Dedifferentiated amniotic fluid mesenchymal stem cell (primary cell): Measurements from ENCODE around the gene AURKB.
A peak's percentile ranks its signal among the peaks of the same experiment; 100 is the strongest.
"Not testable (repeated sequence)": the region's sequence is repeated elsewhere in the genome, so short reads cannot be mapped to it uniquely, and the experiment has no call there.

Experiments used
- DNase-seq: peaks from one replicate; pipeline ENCODE4 v3.0.0-alpha.2; 2016; ENCODE audit errors: extremely low spot score

The AURKB gene

DNA sequence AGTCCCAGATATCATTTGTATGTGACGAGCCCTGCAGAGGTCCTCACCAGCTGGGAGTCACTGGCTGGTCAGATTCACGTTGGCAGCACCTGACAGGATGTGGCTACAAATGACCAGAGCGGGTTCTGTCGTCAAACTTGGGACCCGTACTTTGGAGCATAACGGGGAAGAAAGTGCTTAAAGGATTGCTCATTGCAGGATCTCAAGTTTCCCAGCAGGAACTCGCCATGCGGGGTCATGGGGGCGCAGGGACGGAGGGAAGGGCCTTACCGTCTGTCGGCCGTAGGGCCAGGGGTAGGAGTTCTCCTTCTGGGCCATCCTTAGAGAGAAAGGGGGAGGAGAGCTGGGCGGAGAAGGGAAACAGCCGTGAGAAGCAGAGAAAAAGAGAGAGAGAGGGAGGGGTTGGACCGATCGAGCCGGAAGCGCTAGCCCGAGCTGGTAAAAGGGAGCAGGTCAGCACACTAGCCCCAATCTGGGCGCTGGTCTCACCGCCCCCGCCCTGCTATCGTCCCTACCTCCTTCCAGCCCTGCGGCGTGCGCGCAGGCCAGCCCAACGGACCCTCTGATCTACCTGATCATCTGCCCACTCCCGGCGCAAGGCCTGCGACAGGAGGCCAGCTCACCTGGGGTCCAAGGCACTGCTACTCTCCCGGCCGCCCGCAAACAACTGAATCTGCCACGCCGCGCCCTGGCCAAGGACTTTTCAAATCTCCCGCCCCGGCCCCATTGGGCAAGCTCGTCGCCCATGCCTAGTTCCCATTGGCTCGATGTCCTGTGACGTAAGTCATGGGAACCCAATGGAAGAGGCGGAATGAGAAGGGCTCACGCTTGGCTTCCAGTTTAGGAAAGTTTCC is at the start of gene AURKB:
Gene AURKB, minus strand, starts transcription at position 669 of the 854 bp plus-strand sequence. Its CDS starts 351 bp downstream, at position 318.
- DNase-seq, result peak; percentile 97

DNA sequence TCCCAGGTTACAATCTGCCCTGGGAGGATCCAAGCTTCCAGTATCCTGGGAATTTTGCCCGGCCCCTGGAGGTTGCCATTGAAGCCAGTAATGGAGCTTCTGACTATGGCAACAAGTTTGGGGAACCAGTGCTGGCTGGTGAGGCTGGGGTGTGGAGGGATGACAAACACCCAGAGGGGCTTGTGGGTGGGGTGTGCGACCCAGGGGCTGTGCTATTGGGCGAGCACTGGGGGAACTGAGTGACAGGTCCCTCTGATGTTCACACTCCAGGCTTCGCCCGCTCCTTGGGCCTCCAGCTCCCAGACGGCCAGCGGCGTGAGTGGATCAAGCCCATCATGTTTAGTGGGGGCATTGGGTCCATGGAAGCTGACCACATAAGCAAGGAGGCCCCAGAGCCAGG is 47.4 kb upstream of the AURKB start:
- DNase-seq, result no peak

DNA sequence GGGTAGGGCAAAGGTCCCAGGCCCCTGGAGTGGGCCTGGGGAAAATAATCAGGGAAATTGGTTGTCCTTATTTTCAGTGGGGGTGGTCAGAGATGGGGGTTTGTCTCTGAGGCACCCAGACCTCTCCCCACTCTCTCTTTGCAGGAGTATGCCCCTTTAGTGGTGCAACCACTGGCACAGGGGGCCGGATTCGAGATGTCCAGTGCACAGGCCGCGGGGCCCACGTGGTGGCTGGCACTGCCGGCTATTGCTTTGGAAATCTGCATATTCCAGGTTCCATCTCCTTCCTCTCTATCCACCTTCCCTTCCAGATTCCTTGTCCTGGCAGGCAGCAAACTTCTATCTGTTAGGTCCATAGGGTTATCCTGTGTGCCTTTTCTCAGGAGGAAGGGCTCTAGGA is 46.3 kb upstream of the AURKB start:
- no peak for DNase-seq

DNA sequence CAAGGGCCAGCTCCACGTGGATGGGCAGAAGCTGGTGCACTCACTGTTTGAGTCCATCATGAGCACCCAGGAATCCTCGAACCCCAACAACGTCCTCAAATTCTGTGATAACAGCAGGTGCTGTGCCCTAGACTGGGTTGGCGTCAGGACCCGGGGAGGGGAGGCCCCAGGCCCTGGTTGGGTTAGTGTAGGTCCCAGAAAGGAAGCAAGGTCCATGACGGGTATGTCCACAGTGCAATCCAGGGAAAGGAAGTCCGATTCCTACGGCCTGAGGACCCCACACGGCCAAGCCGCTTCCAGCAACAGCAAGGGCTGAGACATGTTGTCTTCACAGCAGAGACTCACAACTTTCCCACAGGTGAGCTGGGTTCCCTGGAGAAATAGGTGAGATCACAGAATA is 45.9 kb upstream of the AURKB start:
- no peak for DNase-seq

DNA sequence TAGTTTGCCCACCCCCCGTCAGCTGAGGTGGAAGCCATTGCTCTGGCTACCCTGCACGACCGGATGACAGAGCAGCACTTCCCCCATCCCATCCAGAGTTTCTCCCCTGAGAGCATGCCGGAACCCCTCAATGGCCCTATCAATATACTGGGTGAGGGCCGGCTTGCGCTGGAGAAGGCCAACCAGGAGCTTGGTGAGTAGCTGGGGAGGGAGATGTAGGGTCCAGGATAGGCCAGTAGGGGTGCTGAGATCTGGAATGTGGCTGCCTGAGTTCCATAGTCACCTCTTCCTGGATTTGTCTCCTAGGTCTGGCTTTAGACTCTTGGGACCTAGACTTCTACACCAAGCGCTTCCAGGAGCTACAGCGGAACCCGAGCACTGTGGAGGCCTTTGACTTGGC is 45.1 kb upstream of the AURKB start:
- DNase-seq, result no peak

DNA sequence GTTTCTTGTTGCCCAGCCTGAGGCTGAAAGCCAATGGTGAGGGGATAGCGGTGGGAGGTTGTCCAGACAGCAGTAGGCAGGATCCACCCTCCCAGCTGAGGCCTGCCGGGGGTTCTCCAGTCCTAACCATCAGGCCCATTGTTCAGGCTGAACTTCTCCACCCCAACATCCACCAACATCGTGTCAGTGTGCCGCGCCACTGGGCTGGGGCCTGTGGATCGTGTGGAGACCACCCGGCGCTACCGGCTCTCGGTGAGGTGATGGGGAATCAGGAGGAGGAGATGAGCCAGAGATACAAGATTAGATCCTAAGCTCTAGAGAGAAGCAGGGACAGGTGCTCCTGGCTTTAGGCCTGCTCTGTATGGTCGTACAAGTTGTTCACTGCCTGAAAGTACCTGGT is 44.5 kb upstream of the AURKB start:
- DNase-seq, result no peak

DNA sequence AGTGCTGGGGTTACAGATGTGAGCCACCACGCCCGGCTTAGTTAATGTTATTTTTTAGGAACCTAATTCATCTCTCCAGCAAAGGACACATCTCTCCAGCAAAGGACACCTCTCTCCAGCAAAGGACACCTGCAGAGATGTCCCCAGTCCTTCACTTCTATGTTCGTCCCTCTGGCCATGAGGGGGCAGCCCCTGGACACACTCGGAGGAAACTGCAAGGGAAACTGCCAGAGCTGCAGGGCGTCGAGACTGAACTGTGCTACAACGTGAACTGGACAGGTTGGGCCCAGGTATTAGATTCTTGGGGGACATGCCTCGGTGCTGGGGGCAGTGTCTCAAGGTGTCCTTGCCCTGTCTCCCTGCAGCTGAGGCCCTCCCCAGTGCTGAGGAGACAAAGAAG is 43.4 kb upstream of the AURKB start:
- no peak for DNase-seq

DNA sequence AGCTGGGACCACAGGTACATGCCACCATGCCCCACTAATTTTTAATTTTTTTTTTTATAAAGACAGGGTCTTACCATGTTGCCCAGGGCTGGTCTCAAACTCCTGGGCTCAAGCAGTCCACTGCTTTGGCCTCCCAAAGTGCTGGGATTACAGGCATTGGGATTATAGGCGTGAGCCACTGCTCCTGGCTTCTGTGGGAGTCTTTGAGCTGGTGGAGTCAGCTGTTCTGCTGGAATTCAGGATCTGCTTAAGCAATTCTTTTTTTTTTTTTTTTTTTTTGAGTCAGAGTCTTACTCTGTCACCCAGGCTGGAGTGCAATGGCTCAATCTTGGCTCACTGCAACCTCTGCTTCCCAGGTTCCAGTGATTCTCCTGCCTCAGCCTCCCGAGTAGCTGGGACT is 41.0 kb upstream of the AURKB start:
- DNase-seq, result not testable (repeated sequence)

DNA sequence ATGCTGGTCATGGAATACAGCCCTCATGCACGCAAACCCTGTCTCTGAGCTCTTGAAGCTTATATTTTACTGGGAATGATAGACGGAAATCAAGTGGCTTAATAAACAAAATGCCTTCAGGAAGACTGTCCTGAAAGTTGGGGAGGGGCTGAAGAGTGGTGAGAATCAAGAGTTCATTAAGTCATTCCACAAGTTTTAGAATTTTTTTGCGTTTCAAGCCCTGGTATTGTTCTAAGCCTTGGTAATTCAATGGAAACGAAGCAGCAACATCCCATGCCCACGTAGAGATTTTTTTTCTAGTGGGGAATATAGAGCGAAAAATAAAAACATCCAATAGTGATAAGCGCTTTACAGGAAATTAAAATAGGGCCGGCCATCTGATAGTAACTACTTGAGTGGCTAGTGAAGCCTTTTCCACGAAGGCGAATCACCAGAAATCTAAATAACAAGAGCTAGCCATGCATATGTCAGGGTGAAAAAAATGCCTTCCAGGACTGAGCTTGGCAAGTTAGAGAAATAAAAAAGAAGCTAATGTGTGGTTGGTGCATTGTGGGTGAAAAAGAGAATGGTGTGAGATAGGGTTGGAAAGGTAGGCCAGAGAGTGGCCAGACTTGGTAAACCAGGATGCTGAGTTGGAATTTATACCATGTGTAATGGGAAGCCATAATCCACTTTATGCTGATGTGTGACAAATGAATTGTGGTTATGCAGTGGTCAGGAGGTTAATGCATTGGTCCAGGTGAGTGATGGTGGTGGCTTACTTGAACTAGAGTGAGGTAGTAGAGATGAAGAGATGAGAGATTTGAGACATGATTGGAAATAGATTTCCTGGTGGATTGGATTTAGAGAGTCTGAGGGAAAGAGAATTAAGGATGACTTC is 39.5 kb upstream of the AURKB start:
- DNase-seq, result no peak

DNA sequence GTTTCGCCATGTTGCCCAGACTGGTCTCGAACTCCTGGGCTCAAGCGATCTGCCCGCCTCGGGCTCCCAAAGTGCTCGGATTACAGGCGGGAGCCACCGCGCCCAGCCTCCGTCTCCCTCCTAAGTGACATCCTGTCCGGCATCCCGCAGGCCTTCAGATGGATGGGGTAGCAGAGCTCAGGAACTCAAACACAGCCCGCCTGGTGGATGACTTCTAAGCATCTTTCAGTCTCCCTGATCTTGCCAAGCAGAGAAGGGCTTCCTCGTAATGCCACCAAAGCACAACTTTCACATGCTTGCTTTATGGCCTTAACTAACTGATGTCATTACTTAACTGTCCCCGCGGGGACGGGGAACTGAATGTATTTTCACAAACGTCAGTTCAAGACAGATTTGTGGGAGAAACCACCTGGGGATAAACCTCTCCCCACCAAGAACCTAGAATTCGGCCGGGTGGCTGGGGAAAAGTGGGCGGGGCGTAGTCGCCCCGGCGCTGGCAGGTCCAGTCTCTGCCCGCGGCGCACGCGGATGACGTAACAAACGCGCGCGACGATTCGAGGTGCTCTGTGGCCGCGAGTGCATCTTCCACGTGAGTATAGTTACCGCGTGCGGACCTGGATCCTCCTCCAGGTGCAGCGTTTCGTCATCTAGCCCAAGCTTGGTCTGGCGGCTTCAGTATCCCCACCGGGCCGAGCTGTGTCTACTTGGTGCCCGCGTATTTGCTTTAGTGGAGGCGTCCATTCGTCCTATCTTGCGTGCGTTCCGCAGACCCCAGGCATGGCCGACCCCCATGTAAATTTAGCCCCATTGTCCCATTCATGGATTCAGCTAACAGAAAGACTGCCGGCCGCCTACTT is 38.6 kb upstream of the AURKB start, which contains the start of gene PFAS:
Gene PFAS, plus strand, starts transcription at position 539 of the 857 bp plus-strand sequence. CDS start 4,649 bp downstream, outside the sequence.
- DNase-seq, result peak; percentile 92

DNA sequence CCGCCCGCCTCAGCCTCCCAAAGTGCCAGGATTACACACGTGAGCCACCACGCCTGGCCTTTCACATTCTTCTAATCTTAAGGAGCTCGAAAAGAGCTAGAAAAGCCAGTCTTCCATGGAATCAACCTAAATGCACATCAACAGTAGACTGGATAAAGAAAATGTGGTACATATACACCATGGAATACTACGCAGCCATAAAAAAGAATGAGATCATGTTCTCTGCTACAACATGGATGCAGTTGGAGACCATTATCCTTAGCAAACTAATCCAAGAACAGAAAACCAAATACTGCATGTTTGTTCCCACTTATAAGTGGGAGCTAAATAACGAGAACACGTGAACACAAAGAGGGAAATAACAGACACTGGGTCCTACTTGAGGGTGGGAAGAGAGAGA is 34.4 kb upstream of the AURKB start:
- DNase-seq, result no peak

DNA sequence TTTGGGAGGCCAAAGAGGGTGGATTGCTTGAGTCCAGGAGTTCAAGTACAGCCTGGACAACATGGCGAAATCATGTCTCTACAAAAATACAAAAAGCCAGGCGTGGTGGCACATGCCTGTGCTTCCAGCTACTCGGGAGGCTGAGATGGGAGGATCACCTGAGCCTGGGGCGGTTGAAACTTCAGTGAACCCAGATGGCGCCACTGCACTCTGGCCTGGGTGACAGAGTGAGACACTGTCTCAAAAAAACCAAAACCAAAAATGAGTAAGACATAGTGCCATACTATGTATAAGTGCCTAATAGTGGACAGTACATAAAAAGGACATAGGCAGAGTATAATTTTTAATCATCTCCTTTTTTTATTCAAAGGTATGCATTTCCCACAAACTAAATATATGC is 33.5 kb upstream of the AURKB start:
- DNase-seq, result no peak

DNA sequence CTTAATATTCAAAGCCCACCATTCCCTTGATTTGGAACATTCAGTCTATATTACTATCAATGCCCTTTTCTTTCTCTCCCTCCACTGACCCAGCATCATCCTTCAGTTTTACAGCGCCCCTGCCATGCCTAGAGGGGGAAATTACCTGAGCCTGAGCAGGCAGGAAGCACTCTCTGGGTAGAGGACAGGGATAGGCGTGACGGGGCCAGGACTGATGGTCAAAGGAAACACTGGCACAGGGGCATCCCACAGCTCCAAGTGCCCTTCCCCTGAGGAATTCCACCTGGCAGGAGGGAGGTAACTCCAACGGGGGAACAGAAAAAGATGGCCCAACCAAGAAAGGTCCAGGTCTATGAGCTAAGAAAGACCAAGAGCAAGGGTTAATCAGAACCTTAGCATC is 27.5 kb upstream of the AURKB start:
- no peak for DNase-seq

DNA sequence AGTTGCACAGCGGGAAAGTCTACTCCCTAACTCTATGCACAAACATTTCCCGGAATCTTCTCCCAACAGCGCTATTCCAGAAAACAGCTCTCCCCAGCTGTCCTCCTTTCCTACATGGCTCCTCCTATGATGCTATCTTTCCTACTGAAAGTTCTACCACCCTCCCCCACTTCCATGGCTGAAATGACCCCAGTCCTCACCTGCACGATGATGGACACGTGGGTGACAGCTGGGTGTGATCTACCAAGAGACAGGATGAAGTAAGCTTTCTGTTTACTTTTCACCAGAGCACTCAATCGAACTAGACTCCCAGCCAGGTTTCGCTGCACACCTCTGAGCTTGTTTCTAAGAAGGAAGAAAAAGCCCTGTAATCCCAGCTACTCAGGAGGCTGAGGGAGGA is 26.8 kb upstream of the AURKB start:
- DNase-seq, result no peak

DNA sequence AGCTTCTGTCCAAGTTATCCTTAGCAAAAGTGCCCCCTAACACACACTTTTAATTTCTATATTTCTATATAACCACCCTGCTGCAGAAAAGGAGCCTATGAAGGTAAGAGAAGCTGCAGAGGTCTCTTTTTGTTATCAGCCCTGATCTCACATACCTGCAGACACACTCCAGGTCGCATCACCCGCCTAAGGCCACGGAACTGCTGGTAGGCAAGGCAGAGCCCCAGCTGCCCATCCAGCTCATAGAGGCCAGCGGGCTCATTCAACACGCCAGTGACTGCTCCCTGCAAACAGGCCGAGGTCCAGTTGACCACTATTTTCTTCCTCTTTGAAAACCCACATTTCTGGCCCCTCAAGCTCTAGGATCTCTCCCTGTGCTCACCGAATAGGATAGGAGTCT is 25.3 kb upstream of the AURKB start:
- DNase-seq, result no peak

DNA sequence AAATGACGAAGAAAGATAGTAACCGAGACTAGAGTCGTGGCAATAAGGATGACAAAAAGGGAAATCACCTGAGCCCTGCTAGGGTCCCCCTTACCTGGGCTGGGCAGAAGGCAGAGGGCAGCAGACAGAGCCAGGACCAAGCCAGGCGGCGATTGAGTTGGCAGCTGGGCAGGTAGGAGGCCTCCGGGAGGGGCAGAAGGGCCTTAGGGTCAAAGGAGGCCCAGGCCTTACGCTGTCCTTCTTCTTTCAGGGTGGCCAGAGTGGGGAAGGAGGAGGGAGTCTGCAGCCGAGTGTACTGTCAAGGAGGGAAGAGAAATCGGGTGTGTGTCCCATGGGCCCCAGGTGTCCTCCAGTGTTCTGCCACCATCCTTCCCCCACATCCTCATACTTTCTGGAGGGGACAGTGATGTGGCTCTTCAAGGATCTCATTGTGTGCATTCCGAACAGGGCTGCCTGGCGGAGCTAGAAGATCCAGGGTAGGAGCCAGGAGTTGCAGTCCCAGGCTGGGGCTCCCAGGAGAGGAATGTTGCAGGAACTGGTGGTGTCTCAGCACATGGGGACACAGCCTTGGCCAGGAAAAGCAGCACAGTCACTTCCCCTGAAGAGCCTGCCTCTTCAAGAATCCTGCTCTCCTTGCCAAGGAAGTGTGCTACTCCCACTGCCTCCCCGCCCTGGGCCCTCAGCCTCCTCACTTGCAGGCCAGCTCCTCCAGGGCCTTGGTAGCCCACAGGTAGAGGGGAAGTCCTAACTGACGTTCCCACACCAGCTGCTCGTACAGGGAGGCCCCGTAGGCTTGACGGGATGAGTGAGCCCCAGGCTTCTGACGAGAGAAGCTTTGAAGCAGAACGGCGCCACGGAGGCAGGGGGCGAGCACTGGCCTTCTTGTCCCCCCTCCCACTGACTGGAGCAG is 24.2 kb upstream of the AURKB start:
- no peak for DNase-seq

DNA sequence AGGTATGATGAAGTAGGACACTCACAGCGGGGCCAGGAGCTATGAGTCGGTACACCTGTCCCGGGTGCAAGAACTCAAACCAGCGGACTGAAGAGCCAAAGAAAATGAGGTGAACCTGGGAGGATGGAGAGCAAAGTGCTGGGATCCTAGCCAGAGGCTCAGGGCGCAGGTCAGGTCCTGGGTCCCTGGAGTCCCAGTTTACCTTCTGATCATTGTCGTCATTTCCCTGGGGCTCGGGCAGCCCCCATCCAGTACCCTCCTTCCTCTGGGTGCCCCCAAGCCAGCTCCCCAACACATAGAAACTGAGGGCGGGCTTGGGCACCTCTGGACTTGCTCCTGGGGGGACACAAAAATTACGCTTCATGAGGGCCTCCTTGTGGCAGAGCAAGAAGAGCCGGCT is 21.3 kb upstream of the AURKB start:
- no peak for DNase-seq

DNA sequence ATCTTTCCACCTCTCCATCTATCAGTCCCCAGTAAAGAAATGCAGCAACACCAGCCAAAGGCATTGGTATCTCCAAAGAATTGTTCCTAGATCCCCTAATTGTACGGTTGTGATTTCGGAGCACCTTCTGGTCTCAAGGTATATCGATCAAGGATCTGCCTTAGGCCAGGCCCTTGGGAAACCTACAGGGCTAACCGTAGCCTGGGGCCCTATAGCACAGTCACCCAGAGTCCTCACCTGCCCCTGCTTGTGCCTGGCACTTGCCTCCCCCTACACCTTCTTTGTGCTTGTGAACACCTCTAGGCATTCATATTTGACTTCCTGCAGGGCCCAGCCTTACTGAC is 16.8 kb upstream of the AURKB start:
- no peak for DNase-seq

DNA sequence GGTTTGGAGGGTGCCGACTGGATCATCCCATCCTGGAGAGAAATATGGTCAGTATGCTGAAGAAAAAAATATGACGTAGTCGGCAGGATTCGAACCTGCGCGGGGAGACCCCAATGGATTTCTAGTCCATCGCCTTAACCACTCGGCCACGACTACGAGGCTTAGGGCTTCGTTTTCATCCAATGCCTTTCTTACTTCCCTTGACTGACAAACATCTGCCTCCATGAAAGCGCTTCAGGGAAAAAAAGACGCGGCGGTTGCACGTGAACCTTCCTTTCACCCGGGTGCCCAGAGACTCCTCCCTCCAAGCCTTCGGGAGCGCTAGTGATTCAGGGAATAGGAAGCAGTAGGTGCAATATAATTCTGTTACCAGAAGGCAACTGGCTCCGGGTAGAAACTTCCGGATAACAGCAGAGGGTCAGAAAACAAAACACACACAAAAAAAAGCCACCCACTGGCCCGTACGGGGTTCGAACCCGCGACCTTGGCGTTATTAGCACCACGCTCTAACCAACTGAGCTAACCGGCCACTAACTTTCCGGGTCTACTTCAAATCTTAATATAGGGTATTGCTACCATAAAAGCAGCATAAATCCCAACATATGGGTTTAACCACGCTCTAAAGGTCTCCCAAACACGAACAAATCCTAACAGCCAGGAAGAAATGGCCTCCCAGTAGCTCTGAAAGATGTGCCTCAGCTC is 16.3 kb upstream of the AURKB start:
- DNase-seq, result peak; percentile 92

DNA sequence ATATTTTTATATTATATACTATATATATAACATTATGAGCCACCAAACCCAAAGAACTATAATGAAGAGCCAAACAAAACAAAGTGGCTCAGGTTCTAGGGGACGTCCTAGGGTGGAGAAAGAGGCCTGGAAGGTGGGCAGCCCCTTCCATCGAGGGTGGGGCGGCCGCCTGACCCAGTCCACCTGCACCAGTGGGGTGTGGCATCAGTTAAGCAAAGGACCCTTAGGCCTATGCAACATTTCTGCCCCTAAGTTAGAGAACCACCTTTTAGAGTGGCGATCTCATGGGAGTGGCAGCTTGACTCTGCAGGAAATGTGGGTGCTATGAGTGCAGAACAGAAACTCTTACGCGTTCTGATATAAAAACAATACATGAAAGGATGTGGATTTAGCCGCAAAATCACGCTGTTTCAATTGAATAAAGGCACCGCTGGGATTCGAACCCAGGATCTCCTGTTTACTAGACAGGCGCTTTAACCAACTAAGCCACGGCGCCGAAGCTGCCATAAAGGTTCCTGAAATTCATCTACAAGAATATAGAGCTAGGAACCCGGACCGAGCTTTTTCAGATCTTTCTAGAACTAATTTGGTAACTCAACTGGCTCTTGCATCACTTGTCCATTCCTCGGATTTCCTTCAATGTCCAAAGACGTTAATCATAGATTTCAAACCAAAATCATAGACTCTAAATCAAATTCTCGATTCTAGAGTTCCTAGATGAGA is 15.6 kb upstream of the AURKB start:
- DNase-seq, result peak; percentile 92
